Measurements from ENCODE around the gene USP3. TPM values are rescaled to one million over a fixed set of nuclear protein-coding genes. Genes with fewer than 3 reads are reported as not detected.

Gene USP3
- total and polyA plus RNA-seq, 2 donors (not counting 3 experiments of a cell fraction or from before 2014, with no cell fraction given), result 18.8 to 52.4 TPM

GRCh38 chr15:63595065-63595464 is 90.7 kb downstream of the USP3 start:
- H4K20me1 ChIP-seq (replicated peaks; ENCODE audit: control insufficient read depth, extremely low read depth, insufficient read depth, low read length), result no peaks in the 10 kb centered on the region
- CTCF ChIA-PET, result interaction anchor here (3.1 to 9.4 kb wide), 2 partner anchors 15 to 128 kb away, joined by 15 to 78 read pairs; no protein-coding TSS in a partner anchor
- no peak overlapping the region for H3K9ac ChIP-seq (replicated peaks; ENCODE audit: extremely low read depth, insufficient read depth, low read length)
- no peaks in the 10 kb centered on the region for H3K9me3 ChIP-seq (replicated peaks; ENCODE audit: control insufficient read depth, insufficient read depth, low read length)
- no peak overlapping the region for H3K4me2 ChIP-seq (ENCODE audit: insufficient read depth, low read length)
- H3K9me1 ChIP-seq (replicated peaks; ENCODE audit: control insufficient read depth, extremely low read depth, insufficient read depth, low read length), result no peaks in the 10 kb centered on the region
- no peak for FAIRE-seq
- POLR2A ChIA-PET, result no interaction called here
- no peak overlapping the region for H3K27ac ChIP-seq (ENCODE audit: insufficient read depth, low read depth, low read length)
- H3K4me3 ChIP-seq (replicated peaks in 1 of 3; ENCODE audit: insufficient read depth in 1 of 3, low read depth in 1 of 3, low read length in 3 of 3), result no peak overlapping the region
- H3K36me3 ChIP-seq (ENCODE audit: control insufficient read depth in 2 of 2, extremely low read depth in 1 of 2, insufficient read depth in 2 of 2, low read length in 2 of 2), result peaks cover 8 to 11% of the 10 kb centered on the region in 2 experiments
- no TSS peak for BruUV-seq (replicated peaks)
- DNase-seq (ENCODE audit: low read depth, low spot score), result no peak
- no peak for TF ChIP-seq MAX (IDR thresholded peaks at IDR 0.05; ENCODE audit: insufficient read depth, insufficient read length)
- TF ChIP-seq JUN (IDR thresholded peaks at IDR 0.05; ENCODE audit: borderline replicate concordance, insufficient read depth, insufficient read length, low read depth), result no peak
- no peak for TF ChIP-seq MYC (IDR thresholded peaks at IDR 0.05; ENCODE audit: low read depth, low read length)
- no peak for TF ChIP-seq EZH2 (IDR thresholded peaks at IDR 0.05; ENCODE audit: borderline replicate concordance, low read depth, low read length, severe bottlenecking)
- TF ChIP-seq FOS (IDR thresholded peaks at IDR 0.05; ENCODE audit: borderline replicate concordance, insufficient read depth, low read length), result no peak
- TF ChIP-seq POLR2AphosphoS5 (IDR thresholded peaks at IDR 0.05; ENCODE audit: insufficient read depth, low read depth, low read length), result no peak
- no peak for TF ChIP-seq CTCF (IDR thresholded peaks at IDR 0.05; ENCODE audit: extremely low read depth in 1 of 2, insufficient read depth in 1 of 2, low read depth in 1 of 2, low read length in 2 of 2)
- no peak for TF ChIP-seq POLR2A (IDR thresholded peaks at IDR 0.05; ENCODE audit: low read depth, low read length)
- no peak for TF ChIP-seq GATA2 (IDR thresholded peaks at IDR 0.05; ENCODE audit: insufficient read depth, insufficient read length, low read depth, low read length)
- no peaks in the 10 kb centered on the region for H3K27me3 ChIP-seq (ENCODE audit: control insufficient read depth in 2 of 2, insufficient read depth in 2 of 2, low read length in 2 of 2)
- intact Hi-C loops (cut with micrococcal nuclease), result no loop called here
- H3K4me1 ChIP-seq (ENCODE audit: control insufficient read depth, extremely low read depth, insufficient read depth, low read length), result peaks cover 4% of the 10 kb centered on the region
- H3K79me2 ChIP-seq (ENCODE audit: control insufficient read depth, insufficient read depth, low read length), result no peaks in the 10 kb centered on the region
- dilution Hi-C loops (cut with MboI; ENCODE audit: extremely low pct_ligation_motif_present, low sequenced_read_pairs), result no loop called here
- no peak overlapping the region for H2AFZ ChIP-seq (ENCODE audit: low read depth, low read length)

Measured in endothelial cell of umbilical vein (primary cell).